Heart left ventricle (tissue), 16 donors: Measurements from ENCODE around the gene CRYBG2. TPM values are rescaled to one million over a fixed set of nuclear protein-coding genes. Genes with fewer than 3 reads are reported as not detected.
A peak's percentile ranks its signal among the peaks of the same experiment; 100 is the strongest.

Experiments
- ATAC-seq, 4 donors: fragments of 200-7000 bp; cut with Tn5 transposase; one replicate each; pipeline ENCODE4 v1.9.1; 2020 to 2022; ENCODE audit warnings: moderate library complexity in 4 of 4, mild to moderate bottlenecking in 3 of 4, moderate number of reproducible peaks in 1 of 4
- DNase-seq, 5 donors: peaks; one replicate each; pipeline ENCODE4 v3.0.0-alpha.2; 2020
- H3K27ac ChIP-seq, 12 donors: fragments of 200-600 bp; sonication (generic) in 4 of 12; one replicate each; pipeline versions ENCODE4 v1.5.0 to v1.8.0; 2016 to 2022; ENCODE audit warnings: mild to moderate bottlenecking in 2 of 12
- H3K27me3 ChIP-seq, 9 donors: fragments of 200-600 bp; sonication (generic) in 2 of 9; one replicate each; pipeline versions ENCODE4 v1.5.1 to v1.8.0; 2016 to 2022; ENCODE audit warnings: mild to moderate bottlenecking in 3 of 9
- H3K36me3 ChIP-seq, 9 donors: fragments of 200-600 bp; sonication (generic) in 2 of 9; one replicate each; pipeline versions ENCODE4 v1.5.0 to v1.8.0; 2018 to 2022; ENCODE audit warnings: mild to moderate bottlenecking in 2 of 9
- H3K4me1 ChIP-seq, 12 donors: fragments of 200-600 bp; sonication (generic) in 4 of 12; one replicate each; pipeline versions ENCODE4 v1.5.0 to v1.8.0; 2016 to 2022; ENCODE audit warnings: mild to moderate bottlenecking in 3 of 12
- H3K4me3 ChIP-seq, 12 donors: fragments of 200-600 bp; sonication (generic) in 4 of 12; one replicate each; pipeline versions ENCODE4 v1.5.0 to v1.8.0; 2017 to 2022; ENCODE audit warnings: mild to moderate bottlenecking in 9 of 12, moderate library complexity in 4 of 12
- H3K9me3 ChIP-seq, 12 donors: fragments of 200-600 bp; sonication (generic) in 4 of 12; one replicate each; pipeline versions ENCODE4 v1.5.0 to v1.8.0; 2016 to 2022; ENCODE audit warnings: mild to moderate bottlenecking in 1 of 12
- POLR2A ChIP-seq, 2 donors: fragments of 450-650 bp; IDR thresholded peaks; one replicate each; pipeline ENCODE4 v1.6.1; 2017; ENCODE audit warnings: antibody characterized with exemption in 2 of 2, mild to moderate bottlenecking in 2 of 2, moderate library complexity in 2 of 2
- WGBS, 4 donors: extraction: QIAGEN DNeasy Blood & Tissue Kit in 2 of 4; methylation state at CpG; one replicate each; pipeline versions ENCODE4 v1.1.5 to v1.1.7; 2013 to 2018; 5-methylcytosine and 5-hydroxymethylcytosine counted together
- intact Hi-C, 10 donors: fragments of 100-400 bp; cut with DNase I; formaldehyde crosslinking; loops; one replicate each; pipeline versions ENCODE4 v1.11.1 to v1.14.2; 2022
- polyA plus RNA-seq, 2 donors: library from polyadenylated mRNA; stranded (reverse); fragments of 200-250 nt; gene quantifications; one replicate each; pipeline ENCODE4 v1.2.3, GENCODE V29; 2013
- total RNA-seq, 9 donors: library from RNA; depleted of rRNA in 2 of 9; stranded (reverse); fragments of >200 nt in 2 of 9; fragmentation: NEBNext Ultra II Directional in 3 of 9; extraction: Animal tissue kit (Norgen Biotek cat#: 25700) in 3 of 9; gene quantifications; one replicate each; pipeline versions ENCODE4 v1.1.0 to v1.2.4, GENCODE V29; 2016 to 2023
- TF ChIP-seq, protein P1 (sequence below), 12 donors: fragments of 200-600 bp; sonication (generic) in 4 of 12; IDR thresholded peaks; one replicate each; pipeline versions ENCODE4 v1.5.0 to v1.8.0; 2018 to 2022; ENCODE audit warnings: antibody characterized with exemption in 12 of 12, mild to moderate bottlenecking in 5 of 12
- donor health status: ischemic (EF 13 %, LVEDD 7.1; RV severe dilation, severe dysfunction).
- donor health status: healthy with polysubstance abuse.
- donor health status: DM: no; HTN: yes; CAD: no.
- donor health status: DM: no; HTN: no; CAD: no.
- donor health status: ischemic (EF 25% LVEDD 6.9; RV normal size, moderate dysfunction).
- donor health status: ischemic (EF 25% LVEDD 5.7; RV mildly dilated, moderate dysfunction).
- donor health status: healthy.
- donor health status: DM: yes; HTN: yes; CAD: no.
- donor health status: ischemic (EF 35%, LVEDD 5.7; RV mildly dilated, moderate dysfunction).
- donor health status: nonischemic (EF 11% LVEDD 7.7; RV severe dilation, severe dysfunction).
- donor health status: DM: yes; HTN: yes; CAD: no.
- donor health status: PGD.
- donor health status: ischemic (EF 29% LVEDD 5.4; RV normal size, mild dysfunction).
- donor health status: nonischemic (EF 23%, LVEDD 6.1; RV moderate dilation, normal function).

CRYBG2 gene
- total and polyA plus RNA-seq, 11 donors = 0.25 to 0.45 TPM; not detected in 9

DNA sequence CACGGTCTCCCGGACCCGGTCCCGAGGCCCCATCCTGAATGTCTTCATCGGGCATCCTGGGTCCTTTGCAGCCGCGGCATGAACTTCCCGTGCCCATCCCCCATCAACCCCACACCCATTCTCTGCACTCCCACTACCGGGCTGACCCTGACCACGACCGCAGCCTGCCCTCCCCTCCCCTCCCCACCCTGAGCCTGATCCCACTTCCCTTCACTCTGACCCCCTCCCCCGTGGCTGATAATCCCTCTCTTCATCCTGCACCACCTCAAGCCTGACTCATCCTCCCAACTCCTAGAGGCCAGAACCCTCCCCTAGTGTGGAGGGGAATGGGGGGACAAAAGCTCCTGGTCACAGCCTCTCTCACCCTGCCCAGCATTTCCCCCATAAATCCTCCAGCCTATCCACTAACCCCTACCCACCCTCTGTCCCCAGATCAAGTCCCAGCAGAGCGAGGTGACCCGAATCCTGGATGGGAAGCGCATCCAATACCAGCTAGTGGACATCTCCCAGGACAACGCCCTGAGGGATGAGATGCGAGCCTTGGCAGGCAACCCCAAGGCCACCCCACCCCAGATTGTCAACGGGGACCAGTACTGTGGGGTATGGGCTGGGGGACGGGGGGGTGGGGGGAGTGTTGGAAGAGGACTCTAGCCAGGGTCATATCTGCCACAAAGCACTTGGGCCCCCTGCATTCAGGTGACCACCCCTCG, 73.4 kb downstream of the CRYBG2 start:
- WGBS, 4 donors = 29 to 35% (median 33%) methylated on average over 17 to 20 of the region's 20 CpGs
- peak overlapping the region; percentile 60 to 98 (median 92) for H3K27ac ChIP-seq
- ATAC-seq (no peak), DNase-seq (peak in 2 of 5 donors; percentile 50 to 55)
- H3K36me3 ChIP-seq = peaks cover 0 to 32% (median 20%) of the 10 kb centered on the region in 9 donors
- H3K4me3 ChIP-seq = peak overlapping the region; percentile 56 to 99 (median 74)
- intact Hi-C loops = loop anchor here in 2 of 10 donors (5.0 kb wide), 2 partner anchors 82 to 243 kb away; no protein-coding TSS in a partner anchor
- H3K9me3 ChIP-seq = no peaks in the 10 kb centered on the region
- no peak for TF ChIP-seq POLR2A (IDR thresholded peaks at IDR 0.05)
- TF ChIP-seq, protein P1, sequence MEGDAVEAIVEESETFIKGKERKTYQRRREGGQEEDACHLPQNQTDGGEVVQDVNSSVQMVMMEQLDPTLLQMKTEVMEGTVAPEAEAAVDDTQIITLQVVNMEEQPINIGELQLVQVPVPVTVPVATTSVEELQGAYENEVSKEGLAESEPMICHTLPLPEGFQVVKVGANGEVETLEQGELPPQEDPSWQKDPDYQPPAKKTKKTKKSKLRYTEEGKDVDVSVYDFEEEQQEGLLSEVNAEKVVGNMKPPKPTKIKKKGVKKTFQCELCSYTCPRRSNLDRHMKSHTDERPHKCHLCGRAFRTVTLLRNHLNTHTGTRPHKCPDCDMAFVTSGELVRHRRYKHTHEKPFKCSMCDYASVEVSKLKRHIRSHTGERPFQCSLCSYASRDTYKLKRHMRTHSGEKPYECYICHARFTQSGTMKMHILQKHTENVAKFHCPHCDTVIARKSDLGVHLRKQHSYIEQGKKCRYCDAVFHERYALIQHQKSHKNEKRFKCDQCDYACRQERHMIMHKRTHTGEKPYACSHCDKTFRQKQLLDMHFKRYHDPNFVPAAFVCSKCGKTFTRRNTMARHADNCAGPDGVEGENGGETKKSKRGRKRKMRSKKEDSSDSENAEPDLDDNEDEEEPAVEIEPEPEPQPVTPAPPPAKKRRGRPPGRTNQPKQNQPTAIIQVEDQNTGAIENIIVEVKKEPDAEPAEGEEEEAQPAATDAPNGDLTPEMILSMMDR (IDR thresholded peaks at IDR 0.05) = no peak
- H3K4me1 ChIP-seq = peaks cover 13 to 93% (median 72%) of the 10 kb centered on the region in 12 donors
- no peaks in the 10 kb centered on the region for H3K27me3 ChIP-seq

DNA sequence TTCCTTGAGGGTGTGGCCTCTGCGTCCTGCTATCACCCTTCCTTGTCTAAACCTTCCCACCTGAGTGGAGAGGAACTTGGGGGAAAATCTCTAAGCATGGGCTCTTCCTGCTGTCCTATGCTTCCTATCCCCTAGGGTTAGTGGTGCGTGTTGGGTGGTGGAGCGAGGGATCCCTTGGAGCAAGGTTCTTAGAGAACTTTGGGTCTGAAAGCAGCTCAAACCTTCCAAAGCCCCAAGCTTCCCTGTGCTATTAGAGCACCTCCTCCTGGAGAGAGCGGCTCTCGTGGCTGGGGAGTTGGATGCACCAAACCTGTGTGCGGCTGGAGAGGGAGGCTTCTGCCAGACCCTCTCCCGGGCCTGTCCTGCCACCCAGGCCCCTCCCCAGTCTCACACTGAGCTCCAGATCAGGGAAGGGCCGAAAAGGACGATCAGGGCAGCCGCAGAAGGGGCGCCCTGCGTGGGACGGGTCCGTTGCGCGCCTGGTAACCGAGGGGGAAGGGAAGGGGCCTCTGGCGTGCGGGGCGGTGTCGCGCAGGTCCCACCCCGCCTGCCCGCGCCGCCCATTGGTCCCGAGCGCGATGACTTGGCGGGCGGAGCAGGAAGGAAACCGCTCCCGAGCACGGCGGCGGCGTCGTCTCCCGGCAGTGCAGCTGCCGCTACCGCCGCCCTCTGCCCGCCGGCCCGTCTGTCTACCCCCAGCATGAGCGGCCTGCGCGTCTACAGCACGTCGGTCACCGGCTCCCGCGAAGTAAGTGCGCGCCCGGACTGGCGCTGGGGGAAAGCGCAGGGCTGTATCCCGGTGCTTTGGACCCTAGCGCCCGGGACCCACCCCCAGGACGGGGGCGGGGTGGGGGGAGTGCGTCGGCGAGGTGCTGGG, 74.2 kb downstream of the CRYBG2 start, which contains the start of gene SH3BGRL3:
Gene SH3BGRL3, plus strand, starts transcription at position 631 of the 877 bp plus-strand sequence. Its CDS starts 70 bp downstream, at position 701.
- 1 to 10% (median 2%) methylated on average over 13 to 66 of the region's 66 CpGs for WGBS, 4 donors
- TF ChIP-seq POLR2A (IDR thresholded peaks at IDR 0.05) = peak; percentile 32 to 94
- TF ChIP-seq, protein P1 (IDR thresholded peaks at IDR 0.05) = peak in 10 of 12 donors; percentile 19 to 67 (median 33)
- ATAC-seq = peak; percentile 51 to 85 (median 80)

DNA sequence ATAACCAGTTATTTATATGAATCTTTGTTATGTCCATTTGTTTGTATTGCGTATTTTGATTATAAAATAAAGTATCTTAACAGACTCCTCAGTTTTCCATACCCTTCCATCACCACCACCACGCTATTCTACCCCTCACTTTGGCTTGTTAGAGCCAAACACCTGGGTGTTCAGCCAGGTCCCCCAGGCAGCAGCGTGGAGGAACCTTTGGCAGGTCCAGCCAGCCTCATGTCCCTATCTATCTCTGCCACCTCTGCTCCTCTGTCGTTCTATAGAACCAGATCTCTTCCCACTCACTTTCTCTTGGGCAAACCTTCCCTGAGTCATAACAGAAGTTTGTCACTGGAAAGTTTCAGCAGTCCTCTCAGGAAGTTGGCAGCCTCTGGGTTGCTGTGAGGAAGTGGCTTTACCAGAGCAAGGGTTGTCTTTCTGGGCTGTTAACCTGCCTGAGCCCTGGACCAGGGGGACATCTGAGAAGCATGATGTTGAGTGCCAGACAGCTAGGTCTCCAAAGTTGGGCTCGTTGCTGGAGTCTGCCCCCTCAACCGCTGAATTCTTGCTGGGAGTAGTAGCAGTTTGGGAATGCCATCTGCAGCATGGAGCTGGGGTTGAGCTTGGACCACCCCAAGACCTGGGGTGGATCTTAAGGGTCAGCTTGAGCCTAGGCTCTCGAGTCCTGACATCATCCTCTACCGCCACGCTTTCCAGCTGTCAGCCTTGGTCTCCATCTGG, 75.0 kb downstream of the CRYBG2 start:
- Histone ChIP-seq H3K36me3 (peaks cover 0 to 46% (median 30%) of the 10 kb centered on the region in 9 donors), H3K4me1 (peaks cover 8 to 93% (median 65%) of the 10 kb centered on the region in 12 donors), H3K4me3 (peak overlapping the region; percentile 56 to 99 (median 74)), H3K27me3 (no peaks in the 10 kb centered on the region), H3K9me3 (no peaks in the 10 kb centered on the region), H3K27ac (peak overlapping the region; percentile 60 to 98 (median 92))
- ATAC-seq = peak in 1 of 4 donors; percentile 4
- peak in 2 of 5 donors; percentile 50 to 64 for DNase-seq
- TF ChIP-seq, protein P1 (IDR thresholded peaks at IDR 0.05) = no peak
- TF ChIP-seq POLR2A (IDR thresholded peaks at IDR 0.05) = no peak
- intact Hi-C loops = loop anchor here in 3 of 10 donors (2.0 to 5.0 kb wide), 4 partner anchors 42 to 167 kb away; partner anchors contain the start of genes C1orf232 (in 2 of the 3), ZNF593 (in 2 of the 3) and PDIK1L (in 1 of the 3)
- WGBS, 4 donors = 40 to 56% (median 52%) methylated on average over 9 of the region's 9 CpGs

More for the DNA sequence above, 74.2 kb downstream of the CRYBG2 start, which contains the start of gene SH3BGRL3:
- peak; percentile 92 to 94 (median 92) for DNase-seq
- Histone ChIP-seq H3K9me3 (no peaks in the 10 kb centered on the region), H3K27ac (peak within 1 kb of the TSS; percentile 60 to 98 (median 92)), H3K36me3 (peaks cover 0 to 39% (median 25%) of the 10 kb centered on the region in 9 donors), H3K27me3 (no peaks in the 10 kb centered on the region), H3K4me1 (peaks cover 8 to 93% (median 70%) of the 10 kb centered on the region in 12 donors), H3K4me3 (peak within 1 kb of the TSS; percentile 56 to 99 (median 74))
- intact Hi-C loops = loop anchor here in 5 of 10 donors (2.0 to 5.0 kb wide), 5 partner anchors 41 to 242 kb away; partner anchors contain the start of genes C1orf232 (in 2 of the 5), ZNF593 (in 2 of the 5) and PDIK1L (in 1 of the 5)
